ENCODE measurements around the gene RBP3.

RBP3 gene

DNA sequence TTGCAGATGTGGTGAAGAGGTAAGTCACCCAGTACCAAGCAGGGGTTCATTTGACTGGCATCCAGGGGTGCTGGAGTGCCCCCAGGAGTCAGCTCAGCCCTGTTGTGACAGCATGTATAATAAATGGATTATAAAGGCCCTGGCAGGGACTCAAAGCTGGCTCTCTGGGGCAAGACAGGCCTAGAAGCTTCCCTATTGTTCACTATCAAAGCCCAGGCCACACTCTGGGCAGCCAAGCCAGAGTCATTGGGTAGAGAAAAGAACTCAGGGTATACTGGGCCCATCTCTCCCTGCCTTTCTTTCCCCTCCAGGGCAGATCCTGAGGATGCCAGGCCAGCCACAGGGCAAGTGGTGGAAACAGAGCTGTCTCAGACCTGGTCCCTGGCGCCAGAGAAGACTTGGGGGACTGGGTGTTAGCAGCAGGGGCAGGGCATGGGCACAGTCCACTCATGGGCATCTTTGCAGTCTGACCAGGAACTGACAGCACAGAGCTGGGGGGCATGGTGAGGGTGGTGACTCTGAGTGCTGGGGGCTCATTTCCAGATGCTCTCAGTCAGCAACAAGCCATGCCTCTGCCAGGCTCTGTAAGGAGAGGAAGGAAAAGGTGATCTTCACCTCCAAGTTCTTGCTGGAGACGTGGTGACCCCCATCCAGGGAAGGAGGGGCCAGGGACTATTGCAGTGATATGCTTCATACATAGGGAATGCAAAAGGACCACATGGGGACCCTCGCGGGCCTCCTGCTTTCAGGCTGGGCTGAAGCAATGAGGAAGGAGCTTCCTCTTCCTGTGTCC lies 11.7 kb downstream of the RBP3 start:
- no peak for DNase-seq

DNA sequence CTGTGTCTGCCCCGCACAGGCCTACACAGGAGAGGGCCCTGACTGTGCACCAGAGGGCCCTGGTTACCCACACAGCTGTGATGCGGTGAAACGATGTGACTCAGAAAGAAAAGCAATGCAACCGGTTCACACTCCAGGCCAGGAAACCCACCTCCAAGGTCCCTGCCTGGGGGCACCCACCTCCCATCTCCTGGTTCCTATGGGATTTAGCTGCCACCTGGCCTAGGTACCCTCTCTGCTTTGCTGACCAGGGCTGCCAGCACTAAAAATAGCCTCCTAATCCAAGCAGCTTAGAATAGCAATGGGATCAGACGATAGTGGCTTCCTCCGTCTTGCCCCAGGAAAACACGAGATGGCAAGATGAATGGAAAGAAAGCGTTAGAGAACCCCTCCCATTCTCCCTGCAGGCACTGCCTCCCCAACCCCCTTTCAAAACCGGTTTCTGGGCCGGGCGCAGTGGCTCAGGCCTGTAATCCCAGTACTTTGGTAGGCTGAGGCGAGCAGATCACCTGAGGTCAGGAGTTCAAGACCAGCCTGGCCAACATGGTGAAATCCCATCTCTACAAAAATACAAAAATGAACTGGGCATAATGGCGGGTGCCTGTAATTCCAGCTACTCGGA lies 12.4 kb downstream of the RBP3 start:
- DNase-seq = no peak

DNA sequence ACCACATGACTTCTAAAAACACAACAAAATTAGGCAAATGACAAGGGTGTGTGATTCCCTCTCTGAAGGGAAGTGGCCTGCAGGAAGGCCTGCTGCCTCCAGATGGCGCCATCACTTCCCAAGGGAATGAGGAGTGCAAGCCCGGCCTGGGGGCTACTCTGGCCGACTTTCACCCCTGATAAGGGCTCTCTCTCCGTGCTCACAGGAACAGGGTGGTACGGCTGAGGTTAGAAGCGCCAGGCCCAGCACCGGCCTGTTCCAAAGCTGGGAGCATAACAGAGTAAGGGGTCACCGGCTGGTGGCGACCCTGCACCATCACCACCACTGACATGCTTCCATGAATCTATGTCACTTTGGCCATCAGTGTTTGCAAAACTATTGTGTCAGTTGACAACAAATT lies 13.1 kb downstream of the RBP3 start:
- DNase-seq = peak; percentile 24

DNA sequence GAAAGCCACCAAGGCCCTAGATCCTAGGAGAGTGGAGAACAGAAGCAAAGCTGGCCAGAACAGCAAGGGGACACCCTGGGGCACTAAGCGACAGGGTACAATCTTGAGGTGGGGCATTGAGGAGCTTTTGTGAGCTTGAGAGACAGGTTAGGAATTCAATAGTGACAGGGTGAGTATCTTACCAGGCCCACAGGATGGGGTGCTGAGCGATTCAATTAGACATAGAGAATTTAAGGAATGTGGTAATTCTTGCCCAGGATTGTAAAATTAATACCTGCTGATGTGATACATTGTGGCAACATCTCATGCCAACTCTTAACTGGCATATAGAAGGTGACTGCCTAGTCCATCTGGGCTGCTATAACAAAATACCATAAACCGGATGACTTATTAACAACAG lies 14.0 kb downstream of the RBP3 start:
- DNase-seq = no peak

DNA sequence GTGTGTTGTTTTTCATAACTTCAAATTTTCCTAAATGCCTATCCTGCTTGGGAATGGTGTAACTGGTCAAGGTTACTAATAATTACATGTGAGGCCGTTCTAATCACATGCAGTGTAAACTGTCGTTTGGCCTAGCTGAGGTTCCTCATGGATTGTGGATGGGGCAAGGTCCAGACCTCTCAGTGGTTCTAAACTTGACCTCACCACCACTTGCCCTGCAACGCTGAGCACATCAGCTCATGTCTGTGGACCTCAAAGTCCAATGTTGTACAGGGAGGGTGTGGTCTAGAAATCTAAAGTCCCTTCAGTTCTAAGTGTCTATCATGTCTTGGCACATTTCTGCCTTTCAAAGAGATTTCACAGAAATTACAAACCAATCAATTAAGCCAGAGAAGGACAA lies 15.6 kb downstream of the RBP3 start:
- DNase-seq = no peak

DNA sequence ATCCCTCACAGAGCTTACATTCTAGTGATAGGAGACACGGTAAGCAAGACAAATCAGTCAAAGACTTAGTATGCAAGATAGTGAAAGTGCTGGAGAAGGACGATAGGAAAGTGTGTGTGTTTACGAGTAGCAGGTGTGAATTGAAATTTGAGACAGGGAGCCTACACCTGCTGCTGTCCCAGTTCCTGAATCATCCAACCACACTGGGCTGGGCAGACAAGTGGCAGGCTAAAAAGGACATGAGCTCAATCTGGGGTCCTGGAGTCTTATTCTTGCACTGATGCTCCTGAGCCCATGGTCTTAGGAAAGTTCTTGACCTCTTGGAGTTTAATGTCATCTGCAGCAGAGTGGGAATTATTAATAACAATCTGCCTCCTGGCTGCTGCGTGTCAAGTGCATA lies 16.2 kb downstream of the RBP3 start:
- DNase-seq = no peak

DNA sequence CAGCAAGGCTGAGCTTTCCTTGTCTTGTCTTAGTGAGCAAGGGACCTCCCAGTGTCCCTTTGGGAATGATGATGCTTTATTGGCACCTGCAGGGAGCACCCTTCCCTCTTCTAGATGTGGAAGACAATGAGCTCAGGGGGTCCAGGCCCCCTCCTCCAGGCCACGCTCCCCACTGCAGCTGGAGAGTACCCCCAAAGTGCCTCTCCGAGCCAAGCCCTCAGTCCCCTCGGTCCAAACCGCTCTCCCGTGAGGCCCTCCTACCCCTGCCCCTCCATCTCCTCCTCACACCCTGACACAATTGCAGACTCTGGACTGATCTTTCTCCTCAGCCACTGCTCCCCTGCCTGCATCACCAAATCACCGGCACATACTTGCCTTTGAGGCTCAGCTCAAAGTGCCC lies 16.7 kb downstream of the RBP3 start:
- DNase-seq = no peak

DNA sequence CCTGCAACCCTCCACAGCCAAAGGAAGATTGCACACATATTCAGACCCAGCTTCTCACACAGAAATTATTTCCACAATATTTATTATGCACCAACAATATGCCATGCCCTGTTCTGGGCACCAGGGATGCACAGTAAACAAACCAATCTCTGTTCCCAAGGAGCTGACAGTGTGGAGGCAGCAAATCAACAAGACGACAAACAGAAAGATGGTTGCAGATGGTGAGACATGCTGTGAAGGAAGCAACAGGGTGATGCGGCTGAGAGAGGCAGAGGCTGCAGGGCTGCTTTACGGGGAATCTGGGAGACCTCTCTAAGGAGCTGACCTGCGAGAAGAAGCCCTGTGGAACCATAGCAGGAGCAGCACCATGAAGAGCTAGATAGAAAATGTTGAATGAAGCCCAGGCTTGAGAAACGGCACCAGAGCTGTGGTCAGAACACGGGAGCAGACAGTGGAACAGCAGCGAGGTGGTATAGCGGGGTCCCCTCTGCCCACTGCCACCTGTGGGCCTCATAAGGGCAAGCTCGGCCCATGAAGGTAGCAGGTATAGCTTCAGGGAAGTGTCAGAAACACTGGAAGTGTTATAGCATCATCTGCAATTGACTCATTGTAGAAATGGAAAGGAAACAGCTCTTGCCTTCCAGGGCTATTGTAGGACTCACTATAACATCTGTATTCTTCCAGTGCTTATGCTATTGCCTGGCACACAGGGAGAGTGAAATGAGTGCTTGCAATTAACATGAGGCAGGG lies 17.4 kb downstream of the RBP3 start:
- DNase-seq = no peak

DNA sequence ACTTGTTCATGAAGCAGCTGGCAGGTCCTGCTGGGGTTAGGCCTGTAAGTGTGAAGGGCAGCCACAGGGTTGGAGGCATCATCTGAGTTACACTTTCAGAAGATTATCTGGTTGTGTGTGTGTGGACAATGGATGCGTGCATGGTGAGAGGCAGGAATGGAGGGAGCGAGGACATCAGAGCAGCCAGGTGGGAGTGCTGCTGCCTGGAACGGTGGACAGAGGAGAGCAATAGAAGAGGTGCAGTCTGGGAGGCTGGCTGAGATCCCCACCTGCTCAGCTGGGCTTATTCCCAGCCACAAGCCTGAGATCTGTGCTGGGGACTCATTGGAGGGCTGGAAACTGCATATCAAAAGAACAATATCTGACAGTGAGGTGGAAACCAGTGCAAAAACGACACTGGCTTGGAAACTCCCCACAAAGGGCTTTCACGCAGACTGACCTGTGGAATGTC lies 18.0 kb downstream of the RBP3 start:
- DNase-seq = no peak

DNA sequence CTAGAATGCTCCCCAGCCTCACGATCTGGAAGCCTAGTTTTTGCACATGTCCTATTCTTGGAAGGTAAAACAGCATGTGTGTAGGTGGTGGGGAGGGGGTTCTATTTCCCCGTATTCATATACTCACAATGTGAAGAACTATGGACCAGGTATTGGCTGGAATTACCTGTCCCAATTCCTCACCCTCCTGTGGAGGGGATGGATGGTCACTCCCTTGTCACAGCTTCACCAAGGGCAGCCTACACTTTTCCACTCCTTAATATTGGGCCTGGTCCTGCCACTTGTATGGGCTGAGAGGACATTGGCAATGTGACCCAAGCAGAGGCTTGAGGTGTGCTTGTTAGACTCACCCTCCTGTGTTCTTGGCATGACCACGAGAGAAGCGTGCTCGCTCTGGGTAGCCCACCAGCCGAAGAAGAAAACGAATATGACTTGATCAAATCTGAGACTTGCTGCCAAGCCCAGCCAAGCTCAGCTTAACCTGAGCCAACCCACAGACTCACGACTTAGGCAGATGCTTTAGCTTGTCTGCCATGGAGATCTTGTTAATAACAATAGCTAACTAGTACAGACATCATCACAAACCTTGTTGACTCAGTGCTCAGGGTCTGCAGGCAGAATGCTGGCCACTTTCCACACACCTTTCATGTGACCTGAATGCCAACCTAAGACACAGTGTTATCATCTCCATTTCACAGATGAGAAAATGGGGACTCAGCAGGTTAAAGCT lies 18.7 kb downstream of the RBP3 start:
- DNase-seq = no peak

DNA sequence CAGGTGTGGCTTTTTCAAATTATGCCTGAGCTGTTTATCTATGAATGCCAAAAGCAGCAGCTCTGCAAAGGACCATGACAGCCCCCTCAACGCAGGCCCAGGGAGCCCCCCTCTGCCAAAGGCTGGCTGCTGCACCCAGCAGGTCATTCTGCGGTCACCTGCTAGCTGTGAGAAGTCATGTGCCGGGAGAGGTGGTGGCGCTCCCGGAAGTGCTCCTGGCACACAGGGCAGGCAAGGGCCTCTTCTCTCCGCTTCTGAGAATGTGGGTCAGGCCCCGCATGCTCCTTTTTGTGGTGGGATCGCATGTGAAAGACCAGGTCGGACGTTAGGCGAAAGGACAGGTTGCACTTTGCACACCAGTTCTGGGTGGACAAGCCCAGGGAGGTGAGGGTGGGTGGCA lies 19.5 kb downstream of the RBP3 start:
- DNase-seq = no peak

DNA sequence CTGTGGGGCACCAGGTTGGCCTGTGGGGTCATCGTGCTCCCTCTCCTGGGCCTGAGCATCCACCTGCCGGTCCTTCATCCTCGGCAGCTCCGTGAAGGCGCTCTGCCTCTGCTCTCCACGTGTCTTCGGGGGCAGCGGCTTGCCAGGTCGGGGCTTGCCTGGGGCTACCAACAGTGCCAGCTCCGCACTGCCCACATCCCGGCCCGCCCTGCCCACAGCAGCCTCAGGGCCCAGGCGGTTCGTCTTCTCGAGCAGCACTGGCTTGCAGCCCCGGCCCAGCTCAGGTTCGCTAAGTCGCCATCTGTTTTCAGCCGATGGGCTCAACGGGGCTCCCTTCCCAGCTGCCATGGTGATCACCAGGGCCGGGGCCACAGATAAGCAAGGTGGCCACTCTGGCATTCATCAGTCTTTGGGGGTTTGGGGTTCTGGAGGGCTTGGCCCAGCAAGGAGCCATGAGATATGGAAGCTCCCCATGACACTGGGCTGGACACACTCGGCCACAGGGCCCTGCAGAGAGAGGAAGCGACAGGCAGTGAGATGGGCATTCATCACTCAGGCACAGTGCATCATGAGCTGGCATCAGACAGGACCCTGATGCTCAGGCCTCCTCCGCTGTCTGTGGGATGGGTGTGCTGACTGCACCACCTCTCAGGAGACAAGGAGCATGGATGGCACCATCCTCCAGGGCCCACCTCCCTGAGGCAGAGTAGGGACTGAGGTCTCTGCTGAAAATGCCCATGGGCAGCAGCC lies 20.4 kb downstream of the RBP3 start:
- no peak for DNase-seq

DNA sequence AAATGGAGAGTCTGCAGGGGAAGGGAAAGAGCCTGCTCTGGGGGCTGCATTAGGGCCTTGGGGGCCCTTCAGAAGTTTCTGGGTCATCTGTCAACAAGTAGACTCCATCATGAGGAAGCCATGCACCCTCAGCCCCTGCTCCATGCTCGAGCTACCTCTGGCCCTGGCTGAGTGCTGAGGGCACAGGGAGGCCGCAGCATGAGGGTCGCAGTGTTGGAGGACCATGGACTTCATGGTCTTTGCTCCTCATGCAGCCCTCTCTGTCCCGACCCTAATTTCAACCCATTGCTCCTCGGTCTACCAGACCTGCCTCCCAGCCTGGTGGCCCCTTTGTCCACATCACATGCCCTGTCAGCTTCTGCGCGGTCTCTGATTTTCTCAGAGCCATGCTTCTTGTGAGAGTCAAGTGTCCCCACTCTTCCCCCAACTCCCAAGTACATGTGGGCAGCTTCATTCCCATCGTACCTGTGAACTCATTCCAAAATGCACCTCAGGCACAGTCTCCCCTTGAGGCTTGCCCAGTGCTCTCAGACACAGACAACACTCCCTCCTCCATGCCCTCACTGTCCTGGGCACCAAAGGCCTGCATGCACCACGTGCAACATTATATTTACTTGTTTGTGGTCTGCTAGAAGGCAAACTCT lies 21.2 kb downstream of the RBP3 start:
- no peak for DNase-seq

DNA sequence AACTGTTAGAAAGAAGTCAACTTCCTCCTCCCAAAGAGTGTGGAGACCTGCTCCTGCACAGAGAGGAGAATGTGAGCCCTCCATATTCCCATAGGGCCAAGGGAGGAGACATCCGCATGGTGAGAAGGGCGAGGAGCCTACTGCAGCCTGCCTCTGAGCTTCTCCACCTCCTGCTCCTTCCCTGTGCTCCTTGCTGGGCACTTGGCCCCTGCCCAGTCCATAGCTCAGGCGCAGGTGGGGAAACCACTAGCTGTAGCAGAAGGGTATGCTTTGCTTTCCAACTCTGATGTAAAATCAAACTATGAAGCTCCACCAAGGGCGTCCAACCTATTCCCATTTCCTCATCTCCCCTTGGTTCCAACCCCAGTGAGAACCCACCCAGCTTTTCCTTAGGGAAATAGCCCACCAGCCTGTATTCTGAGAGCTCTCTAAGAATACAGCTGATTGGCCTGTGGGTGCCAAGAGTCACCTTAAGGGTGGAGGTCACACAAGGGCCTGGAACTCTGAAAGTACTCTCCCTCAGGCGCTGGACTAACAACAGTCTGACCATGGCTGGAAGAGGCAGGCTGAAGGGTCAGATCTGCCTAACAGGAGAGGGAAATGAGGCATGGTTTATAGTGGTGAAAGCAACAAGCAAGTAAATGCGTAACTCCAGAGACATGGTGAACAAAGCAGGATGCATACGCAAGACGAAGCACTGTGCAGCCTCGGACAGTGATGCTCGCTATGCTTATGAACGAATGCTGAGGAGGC lies 22.0 kb downstream of the RBP3 start:
- no peak for DNase-seq

DNA sequence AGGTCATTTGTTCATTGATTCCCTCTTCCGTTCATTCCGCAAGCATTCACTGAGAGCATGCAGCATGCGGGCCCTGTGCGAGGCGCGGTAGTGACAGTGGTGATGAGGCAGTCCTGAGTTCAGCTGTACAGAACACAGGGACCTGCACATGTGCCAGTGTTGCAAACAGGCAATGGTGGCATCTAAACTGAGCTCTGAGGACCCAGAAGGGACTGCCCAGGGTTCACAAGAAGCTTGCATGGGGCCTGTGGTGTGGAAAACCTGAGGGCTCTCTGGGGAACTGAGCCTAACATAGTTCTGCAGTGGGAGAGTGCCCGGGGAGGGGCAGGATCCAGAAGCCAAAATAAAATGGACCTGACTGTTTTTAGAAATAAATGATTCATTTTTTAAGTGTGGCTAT lies 22.7 kb downstream of the RBP3 start:
- no peak for DNase-seq

DNA sequence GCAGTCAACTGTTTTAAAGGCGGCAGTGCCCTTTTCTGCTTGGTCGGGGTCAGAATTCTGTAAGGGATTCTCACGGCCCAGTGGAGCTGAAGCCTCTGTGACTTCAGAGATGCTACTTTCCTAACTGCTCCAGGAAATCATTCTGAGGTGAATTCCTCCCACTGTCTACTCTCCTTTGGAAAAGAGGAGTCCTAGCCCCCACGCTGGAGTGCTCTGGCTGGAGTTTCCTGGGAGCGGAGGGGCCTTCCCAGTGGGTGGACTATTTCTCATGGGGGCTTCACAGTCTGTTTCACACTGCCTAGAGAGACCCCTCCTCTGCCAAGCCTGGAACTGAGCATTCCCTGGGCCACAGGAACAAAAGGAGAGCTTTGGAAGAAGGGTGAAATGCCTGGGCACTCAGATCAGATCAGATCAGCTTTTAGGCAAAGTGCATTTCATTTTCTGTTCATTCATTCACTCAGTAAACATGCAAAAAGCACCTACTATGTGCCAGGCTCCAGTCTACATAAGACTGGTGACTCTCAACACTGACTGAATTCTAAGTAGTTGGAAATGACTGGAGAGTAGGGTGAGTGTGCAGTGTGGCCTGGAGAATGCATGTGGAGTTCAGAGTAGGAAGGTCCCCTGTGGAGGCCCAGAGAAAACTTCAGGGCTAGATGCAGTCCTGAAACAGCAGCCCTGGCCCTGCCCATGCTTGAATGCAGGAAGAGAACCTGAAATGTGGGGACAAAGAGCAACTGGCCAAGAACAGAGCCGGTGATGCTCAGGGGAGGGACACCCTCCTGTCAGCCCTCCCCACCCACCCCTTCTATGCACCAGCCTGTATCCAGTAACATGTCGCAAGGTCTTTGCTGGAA lies 23.7 kb downstream of the RBP3 start:
- DNase-seq = no peak

DNA sequence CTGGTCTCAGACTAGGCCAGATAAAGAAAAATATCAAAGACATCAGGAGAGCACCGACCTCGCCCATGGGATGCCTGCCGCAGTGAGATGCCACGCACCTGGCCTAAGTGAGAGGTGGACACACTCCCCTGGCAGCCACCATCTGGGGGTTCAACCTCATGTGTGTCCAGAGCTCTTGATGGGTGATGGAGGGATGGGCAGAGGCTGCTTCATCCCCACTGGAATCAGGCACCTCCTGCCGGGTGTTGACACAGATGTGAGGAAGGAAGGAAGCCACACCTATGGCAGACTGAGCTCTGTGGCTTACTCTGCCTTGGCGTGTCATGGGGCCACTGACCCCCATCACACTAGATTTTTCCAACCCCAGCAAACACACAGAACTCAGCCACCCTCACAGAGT lies 24.6 kb downstream of the RBP3 start:
- no peak for DNase-seq

DNA sequence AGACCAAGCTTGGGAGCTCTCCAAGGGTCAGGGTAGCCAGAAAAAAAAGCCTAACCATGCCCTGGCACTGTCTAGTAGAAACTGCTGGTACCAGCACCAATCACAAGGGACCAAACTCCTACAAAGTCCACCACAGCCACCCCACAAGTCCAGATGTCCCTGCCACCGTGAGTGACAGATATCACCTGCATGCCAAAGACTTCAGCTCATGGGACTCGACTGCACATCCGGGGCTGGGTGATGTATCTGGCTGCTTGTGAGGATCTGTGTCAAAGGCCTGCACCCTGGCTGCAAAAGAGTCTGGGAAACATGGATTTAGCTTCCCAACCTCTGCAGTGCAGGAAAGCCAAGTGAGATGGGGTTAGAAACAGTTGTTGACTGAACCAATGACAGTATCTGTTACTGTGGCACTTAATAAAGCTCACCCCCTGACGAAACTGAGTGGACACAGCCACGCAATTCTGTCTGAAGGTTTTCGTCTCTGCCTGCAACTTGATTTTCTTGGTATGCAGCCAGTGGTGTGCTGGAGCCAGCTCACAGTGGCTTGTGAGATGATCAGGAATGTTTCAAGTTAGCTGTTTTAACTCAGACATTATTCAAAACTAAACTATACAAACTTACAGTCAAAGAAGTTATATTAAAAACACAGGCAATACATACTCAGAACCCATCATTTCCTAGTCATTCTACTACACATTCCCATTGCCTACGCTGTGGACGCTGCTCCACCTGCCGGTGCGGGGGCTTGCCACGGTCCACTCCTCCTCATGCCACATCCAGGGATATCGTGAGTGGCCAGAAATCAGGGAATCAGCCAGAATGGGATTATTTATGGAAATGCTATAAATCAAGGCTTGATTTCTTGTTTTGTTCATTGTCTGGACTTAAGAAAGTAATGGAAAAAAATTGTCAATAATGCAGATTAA lies 26.7 kb downstream of the RBP3 start:
- DNase-seq = no peak
